GM18907 (cell line): ENCODE results near the gene CACNA2D3.

ENCODE experiments used
- ATAC-seq: cut with Tn5 transposase; IDR thresholded peaks from one replicate; pipeline ENCODE4 v1.9.1; 2021; ENCODE audit warnings: mild to moderate bottlenecking, moderate library complexity; ENCODE audit not compliant: unreplicated experiment

Gene CACNA2D3

DNA sequence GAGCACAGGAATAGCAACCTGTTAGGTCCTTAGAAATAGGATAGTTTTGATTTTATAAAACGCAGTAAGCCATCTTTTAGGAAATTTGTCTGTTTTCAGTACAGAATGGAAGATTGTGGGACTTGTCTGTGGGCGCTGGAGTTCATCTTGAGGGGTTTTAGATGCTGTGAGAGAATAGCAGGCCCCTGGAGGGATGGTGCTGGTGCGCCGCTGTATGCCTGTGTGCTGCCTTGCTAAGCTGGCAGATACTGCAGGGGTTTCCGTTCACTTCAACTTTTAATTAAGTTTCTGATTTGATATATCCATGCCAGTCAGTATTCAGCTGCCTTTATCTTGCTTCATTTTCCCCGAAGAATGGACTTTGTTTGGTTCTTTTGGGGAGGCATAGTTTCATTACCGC lies 4.2 kb downstream of the CACNA2D3 start:
- ATAC-seq, result no peak

DNA sequence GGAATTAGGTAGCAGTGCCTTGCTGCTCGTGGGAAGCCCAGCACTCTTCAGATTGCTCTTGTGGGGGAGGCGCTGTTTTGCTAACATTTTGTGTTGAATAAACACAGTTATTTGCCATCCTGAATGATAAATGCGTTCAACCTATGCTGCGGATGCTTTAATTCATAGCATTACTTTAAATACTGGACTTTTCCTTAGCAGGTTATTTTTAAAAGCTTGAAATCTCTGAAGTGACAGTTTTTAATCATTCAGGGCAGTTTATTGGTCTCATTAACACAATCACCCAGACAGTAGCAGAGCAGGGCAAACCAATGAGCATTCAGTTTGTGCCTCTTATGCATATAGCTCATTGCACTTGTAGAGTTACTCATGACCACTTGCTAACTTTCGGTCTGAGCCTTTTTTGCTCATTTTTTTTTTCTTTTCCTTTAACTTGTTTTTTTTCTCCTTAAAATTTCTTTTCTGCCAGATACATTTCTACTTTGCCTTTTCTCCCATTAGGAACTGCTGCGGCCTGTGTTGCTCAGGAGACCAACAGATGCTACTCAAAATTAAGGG lies 5.2 kb downstream of the CACNA2D3 start:
- ATAC-seq, result no peak

- ATAC-seq, result no peak
These were observed 8.8 kb downstream of the CACNA2D3 start for GRCh38 chr3:54131026-54131605.

GRCh38 chr3:54131890-54132289 lies 9.5 kb downstream of the CACNA2D3 start:
- ATAC-seq, result no peak

- ATAC-seq, result no peak
These were observed 10.3 kb downstream of the CACNA2D3 start for GRCh38 chr3:54132685-54133084.

DNA sequence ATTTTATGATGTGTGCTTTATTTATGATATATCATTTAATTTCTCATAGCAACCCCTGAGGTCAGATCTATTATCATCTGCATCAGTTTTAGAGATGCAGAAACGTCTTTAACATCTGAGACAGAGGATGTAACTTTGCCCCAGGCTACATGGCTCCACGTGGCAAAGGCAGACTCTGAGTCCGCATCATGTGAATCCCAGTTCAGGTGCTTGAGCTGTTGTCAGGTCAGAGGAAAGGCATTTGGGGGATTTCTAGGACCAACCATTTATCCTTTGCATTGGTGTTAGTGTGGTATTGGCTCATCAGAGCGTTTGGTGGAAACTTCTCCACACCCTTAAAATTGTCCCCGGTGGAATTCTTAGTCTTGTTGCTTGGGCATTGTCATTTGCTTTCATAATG lies 10.8 kb downstream of the CACNA2D3 start:
- no peak for ATAC-seq

DNA sequence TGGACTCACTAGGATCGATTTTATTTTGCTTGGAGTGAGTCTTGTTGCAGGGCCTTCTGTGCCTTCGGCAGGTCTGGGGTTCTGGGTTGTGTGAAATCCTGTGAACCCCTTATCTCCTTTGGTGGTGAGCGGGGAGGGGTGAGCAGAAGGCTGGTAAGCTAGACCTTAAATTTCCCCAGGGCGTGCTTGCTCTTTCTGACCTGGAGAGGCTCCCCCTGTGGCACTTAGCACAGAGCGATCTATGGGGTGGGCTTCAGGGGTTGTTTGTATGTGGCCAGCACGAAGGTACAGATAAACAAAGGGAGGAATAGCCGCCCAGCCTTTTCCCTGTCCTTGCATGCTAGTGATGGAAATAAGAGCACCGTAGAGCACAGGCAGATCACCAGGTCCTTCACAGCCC lies 11.8 kb downstream of the CACNA2D3 start:
- ATAC-seq, result no peak

- no peak for ATAC-seq
These were observed 12.4 kb downstream of the CACNA2D3 start for GRCh38 chr3:54134713-54135112.

- no peak for ATAC-seq
These were observed 15.0 kb downstream of the CACNA2D3 start for GRCh38 chr3:54137311-54137710.

DNA sequence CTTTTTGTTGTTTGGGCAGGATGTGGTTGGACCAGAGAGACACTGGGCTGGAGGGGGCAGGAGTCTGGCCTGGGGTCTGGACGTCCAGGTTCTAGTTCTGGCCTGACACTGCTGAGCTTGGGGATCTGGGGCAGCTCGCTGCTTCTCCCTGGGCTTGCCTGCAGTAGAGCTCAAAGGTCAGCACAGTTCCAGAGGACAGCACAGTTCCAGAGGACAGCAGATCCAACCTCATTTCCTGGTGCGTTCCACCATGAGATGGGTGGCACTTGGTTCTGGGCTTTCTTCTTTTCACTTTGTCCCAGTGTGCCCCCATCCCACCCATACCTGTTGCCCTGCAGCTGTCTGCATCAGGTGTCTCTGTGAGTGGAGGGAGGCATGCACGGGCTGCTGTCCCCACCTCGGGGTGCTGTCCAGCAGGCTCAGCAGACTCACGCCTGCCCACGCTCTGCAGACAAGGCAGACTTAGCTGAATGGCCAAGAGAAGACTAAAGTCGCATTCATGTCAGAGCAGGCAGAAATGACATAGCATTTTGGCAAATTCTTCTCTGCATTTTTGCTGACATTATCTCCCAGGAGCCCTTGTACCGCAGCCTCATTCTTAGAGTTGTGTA lies 16.7 kb downstream of the CACNA2D3 start:
- ATAC-seq, result no peak

GRCh38 chr3:54139630-54140029 lies 17.3 kb downstream of the CACNA2D3 start:
- ATAC-seq, result no peak

- ATAC-seq, result no peak
These were observed 21.9 kb downstream of the CACNA2D3 start for GRCh38 chr3:54144284-54144683.

GRCh38 chr3:54146506-54147239 lies 24.3 kb downstream of the CACNA2D3 start:
- no peak for ATAC-seq

DNA sequence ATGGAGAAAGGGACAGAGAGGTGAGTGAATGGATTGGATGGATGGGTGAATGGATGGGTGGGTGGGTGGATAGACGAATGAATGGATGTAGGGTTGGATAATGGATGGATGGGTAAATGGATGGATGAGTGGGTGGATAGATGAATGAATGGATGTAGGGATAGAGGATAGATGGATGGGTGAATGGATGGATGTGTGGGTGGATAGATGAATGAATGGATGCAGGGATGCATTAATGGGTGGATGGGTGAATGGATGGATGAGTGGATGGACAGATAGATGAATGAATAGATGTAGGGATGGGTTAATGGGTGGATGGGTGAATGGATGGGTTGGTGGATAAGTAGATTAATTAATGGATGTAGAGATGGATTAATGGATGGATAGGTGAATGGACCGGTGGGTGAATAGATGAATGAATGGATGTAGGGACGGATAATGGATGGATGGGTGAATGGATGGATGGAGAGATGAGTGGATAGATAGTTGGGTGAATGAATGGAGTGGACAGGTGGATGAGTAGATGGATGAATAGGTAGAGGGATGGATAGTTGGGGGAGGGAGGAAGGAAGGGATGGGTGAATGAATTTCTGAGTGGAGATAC lies 28.6 kb downstream of the CACNA2D3 start:
- no peak for ATAC-seq

- no peak for ATAC-seq
These were observed 31.1 kb downstream of the CACNA2D3 start for GRCh38 chr3:54153477-54153876.

GRCh38 chr3:54157860-54158259 lies 35.5 kb downstream of the CACNA2D3 start:
- no peak for ATAC-seq

- no peak for ATAC-seq
These were observed 37.6 kb downstream of the CACNA2D3 start for GRCh38 chr3:54159917-54160316.

- ATAC-seq, result no peak
These were observed 41.1 kb downstream of the CACNA2D3 start for GRCh38 chr3:54163441-54163840.

- ATAC-seq, result no peak
These were observed 42.0 kb downstream of the CACNA2D3 start for GRCh38 chr3:54164192-54164975.

GRCh38 chr3:54165865-54166264 lies 43.5 kb downstream of the CACNA2D3 start:
- ATAC-seq, result no peak

GRCh38 chr3:54167999-54168398 lies 45.6 kb downstream of the CACNA2D3 start:
- ATAC-seq, result no peak
